Islet precursor cell (in vitro differentiated cells): Measurements from ENCODE around the gene CTNNAL1.

Experiments
- DNase-seq: peaks from one replicate; pipeline ENCODE4 v3.0.0-alpha.2; 2018

Gene CTNNAL1

GRCh38 chr9:109026306-109026705, 13.0 kb upstream of the CTNNAL1 start:
- no peak for DNase-seq

GRCh38 chr9:109022873-109023272, 9.6 kb upstream of the CTNNAL1 start:
- no peak for DNase-seq

GRCh38 chr9:109020581-109021511, 7.5 kb upstream of the CTNNAL1 start:
- no peak for DNase-seq

- DNase-seq = no peak
Observed at GRCh38 chr9:109020113-109020512, 6.8 kb upstream of the CTNNAL1 start.

GRCh38 chr9:109019420-109019819, 6.1 kb upstream of the CTNNAL1 start:
- DNase-seq = no peak

GRCh38 chr9:109017493-109017892, 4.2 kb upstream of the CTNNAL1 start:
- DNase-seq = no peak

GRCh38 chr9:109017061-109017460, 3.8 kb upstream of the CTNNAL1 start:
- DNase-seq = no peak

- DNase-seq = no peak
Observed at GRCh38 chr9:109016132-109016531, 2.8 kb upstream of the CTNNAL1 start.

- no peak for DNase-seq
Observed at GRCh38 chr9:109014608-109015280, 1.4 kb upstream of the CTNNAL1 start.

- peak; percentile 58 for DNase-seq
Observed at GRCh38 chr9:109013679-109014607, 644 bp upstream of the CTNNAL1 start.

GRCh38 chr9:109012009-109012875, 1.1 kb downstream of the CTNNAL1 start:
- DNase-seq = peak; percentile 86

- DNase-seq = no peak
Observed at GRCh38 chr9:109011231-109011671, 2.0 kb downstream of the CTNNAL1 start.

GRCh38 chr9:109010746-109011145, 2.6 kb downstream of the CTNNAL1 start:
- peak; percentile 70 for DNase-seq

GRCh38 chr9:109005678-109006077, 7.6 kb downstream of the CTNNAL1 start:
- DNase-seq = no peak

- DNase-seq = no peak
Observed at GRCh38 chr9:109003116-109003515, 10.2 kb downstream of the CTNNAL1 start.

- no peak for DNase-seq
Observed at GRCh38 chr9:109002141-109002540, 11.2 kb downstream of the CTNNAL1 start.

GRCh38 chr9:109001275-109001676, 12.0 kb downstream of the CTNNAL1 start:
- DNase-seq = peak; percentile 69

- DNase-seq = no peak
Observed at GRCh38 chr9:108997112-108997511, 16.2 kb downstream of the CTNNAL1 start.

- no peak for DNase-seq
Observed at GRCh38 chr9:108996643-108997042, 16.7 kb downstream of the CTNNAL1 start.

- no peak for DNase-seq
Observed at GRCh38 chr9:108994695-108995094, 18.6 kb downstream of the CTNNAL1 start.

GRCh38 chr9:108991479-108991878, 21.8 kb downstream of the CTNNAL1 start:
- DNase-seq = no peak

GRCh38 chr9:108983885-108984284, 29.4 kb downstream of the CTNNAL1 start:
- no peak for DNase-seq
